GM12801 (cell line): ENCODE data around the gene B9D1.

ENCODE experiments used
- TF ChIP-seq, protein P1 (sequence below): IDR thresholded peaks from one replicate; pipeline ENCODE4 v1.5.1; 2011; ENCODE audit warnings: control low read depth; ENCODE audit not compliant: insufficient read length; ENCODE audit errors: extremely low read depth

The B9D1 gene

DNA sequence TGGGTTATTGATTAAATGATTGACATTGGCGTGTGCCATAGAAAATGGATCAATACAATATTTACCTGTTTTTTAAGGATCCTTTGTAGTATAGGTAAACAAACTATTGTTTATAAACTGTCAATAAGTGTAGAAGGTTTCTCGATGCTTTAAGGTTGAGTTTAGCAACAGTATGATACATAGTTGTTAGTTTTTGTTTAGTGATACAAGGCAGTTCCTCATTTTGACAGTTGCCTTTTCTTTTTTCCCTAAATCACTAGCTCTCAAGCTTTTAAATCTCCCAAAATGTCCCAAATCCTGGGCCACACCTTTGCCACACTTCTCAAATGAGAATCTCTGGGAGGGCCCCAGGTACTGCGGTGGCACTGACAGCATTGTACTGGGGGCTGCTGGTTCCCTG lies 68.1 kb downstream of the B9D1 start:
- TF ChIP-seq, protein P1, sequence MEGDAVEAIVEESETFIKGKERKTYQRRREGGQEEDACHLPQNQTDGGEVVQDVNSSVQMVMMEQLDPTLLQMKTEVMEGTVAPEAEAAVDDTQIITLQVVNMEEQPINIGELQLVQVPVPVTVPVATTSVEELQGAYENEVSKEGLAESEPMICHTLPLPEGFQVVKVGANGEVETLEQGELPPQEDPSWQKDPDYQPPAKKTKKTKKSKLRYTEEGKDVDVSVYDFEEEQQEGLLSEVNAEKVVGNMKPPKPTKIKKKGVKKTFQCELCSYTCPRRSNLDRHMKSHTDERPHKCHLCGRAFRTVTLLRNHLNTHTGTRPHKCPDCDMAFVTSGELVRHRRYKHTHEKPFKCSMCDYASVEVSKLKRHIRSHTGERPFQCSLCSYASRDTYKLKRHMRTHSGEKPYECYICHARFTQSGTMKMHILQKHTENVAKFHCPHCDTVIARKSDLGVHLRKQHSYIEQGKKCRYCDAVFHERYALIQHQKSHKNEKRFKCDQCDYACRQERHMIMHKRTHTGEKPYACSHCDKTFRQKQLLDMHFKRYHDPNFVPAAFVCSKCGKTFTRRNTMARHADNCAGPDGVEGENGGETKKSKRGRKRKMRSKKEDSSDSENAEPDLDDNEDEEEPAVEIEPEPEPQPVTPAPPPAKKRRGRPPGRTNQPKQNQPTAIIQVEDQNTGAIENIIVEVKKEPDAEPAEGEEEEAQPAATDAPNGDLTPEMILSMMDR, result no peak
